OCI-LY1 (cell line): ENCODE measurements around the gene ARHGEF17.

Experiments used
- CTCF ChIP-seq: fragments of 200-600 bp; sonication (generic), shearing (Covaris generic); IDR thresholded peaks from 2 replicates; pipeline ENCODE4 v1.5.1; 2017; ENCODE audit warnings: mild to moderate bottlenecking, antibody characterized with exemption, low read length, moderate library complexity, mixed read lengths
- EZH2 ChIP-seq: fragments of 200-600 bp; sonication (generic), shearing (Covaris generic); IDR thresholded peaks from 2 replicates; pipeline ENCODE4 v1.8.0; 2017; ENCODE audit warnings: borderline replicate concordance, mixed run types, mild to moderate bottlenecking, antibody characterized with exemption, low read length, moderate library complexity, mixed read lengths

DNA sequence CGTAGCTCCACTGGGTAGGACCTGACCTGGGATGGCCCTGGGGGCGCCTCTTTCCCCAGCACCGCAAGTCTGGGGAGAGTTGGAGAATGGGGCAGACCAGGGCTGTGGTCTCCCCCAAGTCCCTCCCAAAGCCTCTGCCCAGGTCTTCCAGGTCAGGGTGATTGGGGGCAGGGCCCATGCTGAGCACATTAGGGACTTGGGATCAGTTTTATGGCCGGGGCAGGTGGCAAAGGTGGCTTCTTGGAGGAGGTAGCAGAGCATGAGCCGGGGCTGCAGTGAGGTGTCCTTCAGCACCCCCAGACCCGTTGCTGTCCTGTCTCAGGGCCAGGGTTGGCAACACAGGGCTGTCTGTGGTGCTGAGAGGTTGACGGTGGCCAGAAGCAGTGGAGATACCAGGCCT lies 74.1 kb downstream of the ARHGEF17 start:
- no peak for TF ChIP-seq EZH2
- no peak for TF ChIP-seq CTCF
